ENCODE data around the gene LPO.
A peak's percentile ranks its signal among the peaks of the same experiment; 100 is the strongest.

DNA sequence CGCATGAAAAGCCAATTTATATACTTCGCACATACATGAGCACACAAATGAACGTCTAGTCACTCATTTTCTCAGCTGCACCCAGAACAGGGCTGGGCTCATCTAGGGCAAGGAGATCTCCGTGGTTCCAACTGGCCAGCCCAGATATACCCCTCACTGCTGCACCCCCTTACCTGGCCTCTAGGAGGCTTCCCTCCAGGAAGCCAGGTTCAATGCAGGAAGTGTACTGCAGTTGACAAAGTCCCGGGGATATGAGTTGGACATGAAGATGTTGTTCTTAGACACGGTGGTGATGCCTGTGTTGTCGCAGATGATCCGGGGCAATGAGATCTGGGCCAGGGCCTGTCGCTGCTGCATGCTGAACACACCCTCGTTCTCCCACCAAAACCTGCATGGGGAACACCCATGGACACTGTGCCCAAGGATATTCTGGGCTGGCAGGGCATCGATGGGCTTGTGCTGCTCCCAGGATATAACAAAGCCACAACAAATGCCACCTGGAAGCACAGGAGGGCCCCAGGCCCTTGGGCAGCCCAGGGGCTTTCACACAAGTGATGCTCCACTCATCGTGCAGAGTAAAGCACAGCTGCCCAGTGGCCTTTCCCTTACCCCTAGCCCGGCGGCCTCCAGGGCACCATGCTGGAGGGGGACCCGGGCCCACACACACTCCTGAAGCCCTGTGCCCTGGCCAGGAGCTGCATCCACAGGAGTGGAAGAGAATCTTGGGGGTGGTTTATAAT is 32.3 kb downstream of the LPO start:
- TF ChIP-seq LARP7 (IDR thresholded peaks at IDR 0.05), result no peak
- no peak for TF ChIP-seq CREB1 (IDR thresholded peaks at IDR 0.05; ENCODE audit: low read depth)
- TF ChIP-seq POLR2A (IDR thresholded peaks at IDR 0.05; ENCODE audit: low read depth, low read length), result no peak
- no peak for TF ChIP-seq POLR2AphosphoS2 (IDR thresholded peaks at IDR 0.05; ENCODE audit: low read depth, low read length)
- TF ChIP-seq YY1 (IDR thresholded peaks at IDR 0.05; ENCODE audit: low read depth, low read length), result no peak
- TF ChIP-seq MXI1 (IDR thresholded peaks at IDR 0.05; ENCODE audit: low read depth, low read length), result no peak
- TF ChIP-seq, protein P1, sequence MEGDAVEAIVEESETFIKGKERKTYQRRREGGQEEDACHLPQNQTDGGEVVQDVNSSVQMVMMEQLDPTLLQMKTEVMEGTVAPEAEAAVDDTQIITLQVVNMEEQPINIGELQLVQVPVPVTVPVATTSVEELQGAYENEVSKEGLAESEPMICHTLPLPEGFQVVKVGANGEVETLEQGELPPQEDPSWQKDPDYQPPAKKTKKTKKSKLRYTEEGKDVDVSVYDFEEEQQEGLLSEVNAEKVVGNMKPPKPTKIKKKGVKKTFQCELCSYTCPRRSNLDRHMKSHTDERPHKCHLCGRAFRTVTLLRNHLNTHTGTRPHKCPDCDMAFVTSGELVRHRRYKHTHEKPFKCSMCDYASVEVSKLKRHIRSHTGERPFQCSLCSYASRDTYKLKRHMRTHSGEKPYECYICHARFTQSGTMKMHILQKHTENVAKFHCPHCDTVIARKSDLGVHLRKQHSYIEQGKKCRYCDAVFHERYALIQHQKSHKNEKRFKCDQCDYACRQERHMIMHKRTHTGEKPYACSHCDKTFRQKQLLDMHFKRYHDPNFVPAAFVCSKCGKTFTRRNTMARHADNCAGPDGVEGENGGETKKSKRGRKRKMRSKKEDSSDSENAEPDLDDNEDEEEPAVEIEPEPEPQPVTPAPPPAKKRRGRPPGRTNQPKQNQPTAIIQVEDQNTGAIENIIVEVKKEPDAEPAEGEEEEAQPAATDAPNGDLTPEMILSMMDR (IDR thresholded peaks at IDR 0.05 in 2 of 3, conservative IDR thresholded peaks at IDR 0.05 in 1 of 3; ENCODE audit: control insufficient read depth in 2 of 3, extremely low read depth in 1 of 3, insufficient read depth in 1 of 3, low read depth in 3 of 3, low read length in 3 of 3), result peak in 2 of 3 experiments; percentile 30 to 41; a peak in 3 of 6 replicates
- TF ChIP-seq SUZ12 (IDR thresholded peaks at IDR 0.05; ENCODE audit: unreplicated experiment), result no peak
- no peak for TF ChIP-seq EP300 (IDR thresholded peaks at IDR 0.05; ENCODE audit: borderline replicate concordance in 1 of 2, control insufficient read depth in 1 of 2, low read depth in 2 of 2, low read length in 2 of 2)
- no peak for TF ChIP-seq NRF1 (conservative IDR thresholded peaks at IDR 0.05; ENCODE audit: low read depth, low read length)
- TF ChIP-seq RFX5 (IDR thresholded peaks at IDR 0.05; ENCODE audit: low read depth, low read length), result no peak
- TF ChIP-seq, protein P2, sequence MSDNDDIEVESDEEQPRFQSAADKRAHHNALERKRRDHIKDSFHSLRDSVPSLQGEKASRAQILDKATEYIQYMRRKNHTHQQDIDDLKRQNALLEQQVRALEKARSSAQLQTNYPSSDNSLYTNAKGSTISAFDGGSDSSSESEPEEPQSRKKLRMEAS (IDR thresholded peaks at IDR 0.05; ENCODE audit: low read depth, low read length), result no peak
- TF ChIP-seq NR2C2 (IDR thresholded peaks at IDR 0.05; ENCODE audit: borderline replicate concordance, control insufficient read depth, insufficient read length, low read depth), result no peak

All from GM12878 (cell line).